Spleen (tissue), 11 donors: ENCODE measurements around the gene ISCA2. TPM values are rescaled to one million over a fixed set of nuclear protein-coding genes. Genes with fewer than 3 reads are reported as not detected.
A peak's percentile ranks its signal among the peaks of the same experiment; 100 is the strongest.

Source experiments
- DNase-seq: peaks from one replicate; pipeline ENCODE4 v3.0.0-alpha.2; 2020
- H3K27ac ChIP-seq, 8 donors: fragments of 200-600 bp; sonication (generic) in 7 of 8; 1 replicate in 4 of 8; 2 replicates in 4 of 8; pipeline versions ENCODE4 v1.5.0 to v1.8.0; 2016 to 2021; ENCODE audit warnings: inconsistent platforms in 4 of 8, mild to moderate bottlenecking in 4 of 8, moderate library complexity in 1 of 8
- H3K27me3 ChIP-seq, 7 donors: fragments of 200-600 bp; sonication (generic) in 6 of 7; replicated peaks in 1 of 7; 1 replicate in 4 of 7; 2 replicates in 3 of 7; pipeline versions ENCODE4 v1.5.0 to v1.8.0; 2016 to 2021; ENCODE audit warnings: inconsistent platforms in 3 of 7, mild to moderate bottlenecking in 1 of 7
- H3K36me3 ChIP-seq, 6 donors: fragments of 200-600 bp; sonication (generic) in 5 of 6; 1 replicate in 4 of 6; 2 replicates in 2 of 6; pipeline versions ENCODE4 v1.5.0 to v1.8.0; 2016 to 2021; ENCODE audit warnings: inconsistent platforms in 2 of 6
- H3K4me1 ChIP-seq, 6 donors: fragments of 200-600 bp; sonication (generic) in 5 of 6; 1 replicate in 3 of 6; 2 replicates in 3 of 6; pipeline versions ENCODE4 v1.5.0 to v1.8.0; 2016 to 2021; ENCODE audit warnings: inconsistent platforms in 3 of 6
- H3K4me3 ChIP-seq, 8 donors: fragments of 200-600 bp; sonication (generic) in 7 of 8; 1 replicate in 4 of 8; 2 replicates in 4 of 8; pipeline versions ENCODE4 v1.5.0 to v1.8.0; 2016 to 2021; ENCODE audit warnings: inconsistent platforms in 4 of 8, mild to moderate bottlenecking in 4 of 8, moderate library complexity in 2 of 8
- H3K9me3 ChIP-seq, 8 donors: fragments of 200-600 bp; sonication (generic) in 7 of 8; 1 replicate in 4 of 8; 2 replicates in 4 of 8; pipeline versions ENCODE4 v1.5.0 to v1.8.0; 2016 to 2021; ENCODE audit warnings: inconsistent platforms in 4 of 8
- CTCF ChIP-seq, 11 experiments: fragments of 200-600 bp in 7 of 11; fragments of 450-650 bp in 4 of 11; sonication (generic) in 4 of 11; IDR thresholded peaks in 8 of 11; conservative IDR thresholded peaks in 3 of 11; 1 replicate in 7 of 11; 2 replicates in 4 of 11; pipeline versions ENCODE4 v1.4.0 to v1.8.0; 2016 to 2021; ENCODE audit warnings: antibody characterized with exemption in 11 of 11, inconsistent platforms in 4 of 11, mild to moderate bottlenecking in 1 of 11
- POLR2A ChIP-seq, 3 donors: fragments of 450-650 bp; IDR thresholded peaks; one replicate each; pipeline ENCODE4 v1.5.1; 2017; ENCODE audit warnings: antibody characterized with exemption in 3 of 3, mild to moderate bottlenecking in 1 of 3
- POLR2AphosphoS5 ChIP-seq, 3 donors: sonication (generic); formaldehyde crosslinking; IDR thresholded peaks; one replicate each; pipeline ENCODE4 v1.5.1; 2017; ENCODE audit warnings: antibody characterized with exemption in 3 of 3
- WGBS, 5 donors: extraction: QIAGEN DNeasy Blood & Tissue Kit in 3 of 5; methylation state at CpG; one replicate each; pipeline versions ENCODE4 v1.1.5 to v1.1.7; 2013 to 2018; 5-methylcytosine and 5-hydroxymethylcytosine counted together
- intact Hi-C: fragments of 100-400 bp; cut with DNase I; formaldehyde crosslinking; loops from one replicate; pipeline ENCODE4 v1.15.0; 2023; ENCODE audit warnings: low total_unique reads
- polyA plus RNA-seq, 3 donors: library from polyadenylated mRNA; stranded (reverse); fragments of 200-250 nt; gene quantifications; one replicate each; pipeline ENCODE4 v1.2.1, GENCODE V29; 2013
- total RNA-seq, 7 donors: library from RNA; depleted of rRNA in 3 of 7; stranded (reverse); fragments of >200 nt in 3 of 7; fragmentation: NEBNext Ultra II Directional in 4 of 7; extraction: Animal tissue kit (Norgen Biotek cat#: 25700) in 4 of 7; gene quantifications; one replicate each; pipeline versions ENCODE4 v1.1.0 to v1.2.1, GENCODE V29; 2016 to 2021
- donor health status: healthy with polysubstance abuse.
- donor health status: DM: no; HTN: no; CAD: no; lungs with moderate emphysema.
- donor health status: DM: no; HTN: no; CAD: no.
- donor health status: Bipolar disorder and iron deficiency.
- donor health status: healthy.
- donor health status: DM: no; HTN: no; CAD: no.
- donor health status: DM: yes; HTN: yes; CAD: no.

The ISCA2 gene
- total and polyA plus RNA-seq, 10 donors, result 11.7 to 28.9 (median 22.7) TPM

- Histone ChIP-seq H3K4me3 (no peak overlapping the region), H3K9me3 (no peaks in the 10 kb centered on the region), H3K4me1 (peaks cover 0 to 27% (median 14%) of the 10 kb centered on the region in 6 donors), H3K36me3 (no peaks in the 10 kb centered on the region), H3K27ac (no peak overlapping the region), H3K27me3 (peaks cover 0 to 15% (median 0%) of the 10 kb centered on the region in 7 donors)
- intact Hi-C loops, result loop anchor here (5.0 kb wide), 1 partner anchor 107 kb away; the partner anchor contains the start of gene LTBP2
- TF ChIP-seq POLR2A (IDR thresholded peaks at IDR 0.05) (no peak), CTCF (IDR thresholded peaks at IDR 0.05 in 8 of 11, conservative IDR thresholded peaks at IDR 0.05 in 3 of 11) (no peak)
- no peak for DNase-seq
- WGBS, 5 donors, result 87 to 94% (median 91%) methylated on average over 20 of the region's 20 CpGs
Observed at GRCh38 chr14:74504874-74505720, 11.5 kb downstream of the ISCA2 start.

- H3K36me3 ChIP-seq, result no peaks in the 10 kb centered on the region
- no peak for DNase-seq
- intact Hi-C loops, result no loop called here
Observed at GRCh38 chr14:74505831-74506230, 12.3 kb downstream of the ISCA2 start.

GRCh38 chr14:74506411-74506851 is 12.9 kb downstream of the ISCA2 start:
- no peak for TF ChIP-seq POLR2A (IDR thresholded peaks at IDR 0.05)
- TF ChIP-seq POLR2AphosphoS5 (IDR thresholded peaks at IDR 0.05), result peak in 2 of 3 donors; percentile 42 to 74
- TF ChIP-seq CTCF (IDR thresholded peaks at IDR 0.05 in 8 of 11, conservative IDR thresholded peaks at IDR 0.05 in 3 of 11), result peak in 1 of 11 experiments; percentile 12
- H3K27ac ChIP-seq, result no peak overlapping the region
- intact Hi-C loops, result no loop called here
- H3K9me3 ChIP-seq, result no peaks in the 10 kb centered on the region
- peaks cover 0 to 18% (median 10%) of the 10 kb centered on the region in 6 donors for H3K4me1 ChIP-seq
- 67 to 79% (median 74%) methylated on average over 11 to 13 of the region's 13 CpGs for WGBS, 5 donors
- H3K36me3 ChIP-seq, result no peaks in the 10 kb centered on the region
- peaks cover 0 to 15% (median 0%) of the 10 kb centered on the region in 7 donors for H3K27me3 ChIP-seq
- DNase-seq, result peak; percentile 80
- H3K4me3 ChIP-seq, result no peak overlapping the region

More at GRCh38 chr14:74505831-74506230, 12.3 kb downstream of the ISCA2 start:
- 67 to 80% (median 70%) methylated on average over 13 to 17 of the region's 17 CpGs for WGBS, 5 donors
- Histone ChIP-seq H3K27ac (no peak overlapping the region), H3K9me3 (no peaks in the 10 kb centered on the region), H3K4me3 (no peak overlapping the region), H3K4me1 (peaks cover 0 to 24% (median 13%) of the 10 kb centered on the region in 6 donors), H3K27me3 (peaks cover 0 to 15% (median 0%) of the 10 kb centered on the region in 7 donors)
- TF ChIP-seq CTCF (IDR thresholded peaks at IDR 0.05 in 8 of 11, conservative IDR thresholded peaks at IDR 0.05 in 3 of 11) (no peak), POLR2A (IDR thresholded peaks at IDR 0.05) (no peak), POLR2AphosphoS5 (IDR thresholded peaks at IDR 0.05) (no peak)

- no peak overlapping the region for H3K4me3 ChIP-seq
- peaks cover 0 to 15% (median 0%) of the 10 kb centered on the region in 7 donors for H3K27me3 ChIP-seq
- WGBS, 5 donors, result 73 to 86% (median 81%) methylated on average over 8 of the region's 8 CpGs
- intact Hi-C loops, result no loop called here
- TF ChIP-seq POLR2A (IDR thresholded peaks at IDR 0.05), result no peak
- no peak for TF ChIP-seq POLR2AphosphoS5 (IDR thresholded peaks at IDR 0.05)
- no peak for TF ChIP-seq CTCF (IDR thresholded peaks at IDR 0.05 in 8 of 11, conservative IDR thresholded peaks at IDR 0.05 in 3 of 11)
- H3K27ac ChIP-seq, result no peak overlapping the region
- H3K4me1 ChIP-seq, result peaks cover 0 to 15% (median 8%) of the 10 kb centered on the region in 6 donors
- no peaks in the 10 kb centered on the region for H3K9me3 ChIP-seq
- H3K36me3 ChIP-seq, result no peaks in the 10 kb centered on the region
- DNase-seq, result peak; percentile 45
Observed at GRCh38 chr14:74507085-74507484, 13.5 kb downstream of the ISCA2 start.
